Loucy (cell line): ENCODE measurements around the gene STK11IP.

Experiments
- H2AFZ ChIP-seq: fragments of 200-600 bp; sonication (generic); 2 replicates; pipeline ENCODE4 v1.6.0; 2016; ENCODE audit warnings: antibody characterized with exemption, mild to moderate bottlenecking, low read length, moderate library complexity
- H3F3A ChIP-seq: fragments of 200-600 bp; 2 replicates; pipeline ENCODE4 v1.6.0; 2016; ENCODE audit warnings: antibody characterized with exemption, low read depth, mild to moderate bottlenecking
- H3K27me3 ChIP-seq: fragments of 200-600 bp; sonication (generic); 2 replicates; pipeline ENCODE4 v1.6.1; 2014; ENCODE audit warnings: low read length, mild to moderate bottlenecking; ENCODE audit not compliant: insufficient read depth, poor library complexity, severe bottlenecking
- H3K36me3 ChIP-seq: fragments of 200-600 bp; sonication (generic); 2 replicates; pipeline ENCODE4 v1.6.1; 2016; ENCODE audit warnings: low read length; ENCODE audit not compliant: insufficient read depth
- H3K4me1 ChIP-seq: fragments of 200-600 bp; sonication (generic); 2 replicates; pipeline ENCODE4 v1.5.1; 2014; ENCODE audit warnings: low read length, mild to moderate bottlenecking; ENCODE audit not compliant: insufficient read depth, poor library complexity, severe bottlenecking
- H3K4me2 ChIP-seq: fragments of 200-600 bp; sonication (generic); 2 replicates; pipeline ENCODE4 v1.6.0; 2014; ENCODE audit warnings: antibody characterized with exemption, low read length, low read depth, mild to moderate bottlenecking; ENCODE audit not compliant: poor library complexity, severe bottlenecking
- H3K4me3 ChIP-seq: fragments of 200-600 bp; sonication (generic); 2 replicates; pipeline ENCODE4 v1.5.1; 2014; ENCODE audit warnings: low read length, mild to moderate bottlenecking, mixed read lengths; ENCODE audit not compliant: poor library complexity, severe bottlenecking
- H3K79me2 ChIP-seq: fragments of 200-600 bp; sonication (generic); 2 replicates; pipeline ENCODE4 v1.6.1; 2014; ENCODE audit warnings: low read length; ENCODE audit not compliant: insufficient read depth
- H3K9ac ChIP-seq: fragments of 200-600 bp; sonication (generic); 2 replicates; pipeline ENCODE4 v1.6.0; 2014; ENCODE audit warnings: mild to moderate bottlenecking, low read depth, low read length, moderate library complexity; ENCODE audit not compliant: poor library complexity, severe bottlenecking
- H3K9me2 ChIP-seq: fragments of 200-600 bp; sonication (generic); replicated peaks from 2 replicates; pipeline ENCODE4 v1.6.1; 2016; ENCODE audit warnings: low read depth, low read length, mixed read lengths
- H3K9me3 ChIP-seq: fragments of 200-600 bp; sonication (generic); 2 replicates; pipeline ENCODE4 v1.6.1; 2014; ENCODE audit warnings: mild to moderate bottlenecking, antibody characterized with exemption, low read length, low read depth; ENCODE audit not compliant: insufficient read depth
- H4K20me1 ChIP-seq: fragments of 200-600 bp; sonication (generic); 2 replicates; pipeline ENCODE4 v1.6.0; 2014; ENCODE audit warnings: antibody characterized with exemption, low read length, mild to moderate bottlenecking; ENCODE audit not compliant: insufficient read depth, poor library complexity, severe bottlenecking
- EZH2phosphoT487 ChIP-seq: fragments of 200-600 bp; IDR thresholded peaks from 2 replicates; pipeline ENCODE4 v1.6.1; 2018; ENCODE audit warnings: antibody characterized with exemption, mild to moderate bottlenecking, moderate library complexity, borderline replicate concordance
- TF ChIP-seq, protein P1 (sequence below): fragments of 200-600 bp; sonication (generic); conservative IDR thresholded peaks from 2 replicates; pipeline ENCODE4 v1.5.1; 2014; ENCODE audit warnings: mild to moderate bottlenecking, antibody characterized with exemption, low read length

Gene STK11IP

DNA sequence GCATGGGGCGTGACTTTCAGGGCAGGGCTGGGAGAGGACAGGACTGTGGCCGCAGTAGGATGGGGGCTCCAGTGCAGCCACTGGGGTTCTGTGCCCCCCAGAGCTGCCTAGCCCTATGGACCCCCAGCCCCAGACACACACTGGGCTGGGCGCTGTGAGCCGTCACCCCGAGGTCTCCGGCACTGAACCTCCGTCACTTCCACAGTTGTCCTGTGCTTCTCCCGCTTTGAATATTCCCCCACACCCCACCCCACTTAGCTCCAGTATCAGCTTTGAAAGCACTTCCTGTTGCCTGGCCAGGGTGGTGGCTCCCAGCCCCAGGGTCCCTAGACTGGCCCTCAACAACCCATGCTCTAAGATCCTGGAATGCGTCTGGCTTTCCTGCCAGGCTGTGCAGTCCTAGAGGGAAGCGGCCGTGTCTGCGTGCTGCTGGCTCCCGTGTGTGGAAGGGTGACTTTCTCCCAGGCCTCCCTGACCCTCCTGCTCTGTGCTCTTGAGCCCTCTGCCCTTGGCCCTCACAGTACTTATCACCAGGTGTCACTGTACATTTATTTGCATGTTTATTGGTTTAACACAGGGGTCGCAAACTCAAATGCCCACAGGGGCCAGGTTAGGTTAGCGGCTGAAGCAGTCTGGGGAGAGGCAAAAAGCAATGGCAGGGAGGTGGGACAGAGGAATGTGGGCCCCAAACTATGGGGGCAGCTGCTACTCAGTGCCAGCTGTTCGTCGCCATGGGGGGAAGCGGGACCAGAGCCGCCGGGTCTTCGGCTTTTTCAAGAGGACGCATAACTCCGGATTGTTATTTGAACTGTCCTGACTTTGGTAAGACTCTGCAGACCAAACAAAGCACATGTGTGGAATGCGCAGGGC, 36.2 kb upstream of the STK11IP start:
- no peak overlapping the region for H3K4me2 ChIP-seq
- peaks cover 3% of the 10 kb centered on the region for H3K4me1 ChIP-seq
- H3K4me3 ChIP-seq = no peak overlapping the region
- H3K27me3 ChIP-seq = no peaks in the 10 kb centered on the region
- H3K9me3 ChIP-seq = no peaks in the 10 kb centered on the region
- H3F3A ChIP-seq = no peaks in the 10 kb centered on the region
- no peaks in the 10 kb centered on the region for H4K20me1 ChIP-seq
- no peak for TF ChIP-seq EZH2phosphoT487
- TF ChIP-seq, protein P1, sequence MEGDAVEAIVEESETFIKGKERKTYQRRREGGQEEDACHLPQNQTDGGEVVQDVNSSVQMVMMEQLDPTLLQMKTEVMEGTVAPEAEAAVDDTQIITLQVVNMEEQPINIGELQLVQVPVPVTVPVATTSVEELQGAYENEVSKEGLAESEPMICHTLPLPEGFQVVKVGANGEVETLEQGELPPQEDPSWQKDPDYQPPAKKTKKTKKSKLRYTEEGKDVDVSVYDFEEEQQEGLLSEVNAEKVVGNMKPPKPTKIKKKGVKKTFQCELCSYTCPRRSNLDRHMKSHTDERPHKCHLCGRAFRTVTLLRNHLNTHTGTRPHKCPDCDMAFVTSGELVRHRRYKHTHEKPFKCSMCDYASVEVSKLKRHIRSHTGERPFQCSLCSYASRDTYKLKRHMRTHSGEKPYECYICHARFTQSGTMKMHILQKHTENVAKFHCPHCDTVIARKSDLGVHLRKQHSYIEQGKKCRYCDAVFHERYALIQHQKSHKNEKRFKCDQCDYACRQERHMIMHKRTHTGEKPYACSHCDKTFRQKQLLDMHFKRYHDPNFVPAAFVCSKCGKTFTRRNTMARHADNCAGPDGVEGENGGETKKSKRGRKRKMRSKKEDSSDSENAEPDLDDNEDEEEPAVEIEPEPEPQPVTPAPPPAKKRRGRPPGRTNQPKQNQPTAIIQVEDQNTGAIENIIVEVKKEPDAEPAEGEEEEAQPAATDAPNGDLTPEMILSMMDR = no peak
- no peaks in the 10 kb centered on the region for H3K79me2 ChIP-seq
- no peak overlapping the region for H3K9ac ChIP-seq
- no peaks in the 10 kb centered on the region for H3K36me3 ChIP-seq
- H3K9me2 ChIP-seq = no peaks in the 10 kb centered on the region
- H2AFZ ChIP-seq = no peak overlapping the region

DNA sequence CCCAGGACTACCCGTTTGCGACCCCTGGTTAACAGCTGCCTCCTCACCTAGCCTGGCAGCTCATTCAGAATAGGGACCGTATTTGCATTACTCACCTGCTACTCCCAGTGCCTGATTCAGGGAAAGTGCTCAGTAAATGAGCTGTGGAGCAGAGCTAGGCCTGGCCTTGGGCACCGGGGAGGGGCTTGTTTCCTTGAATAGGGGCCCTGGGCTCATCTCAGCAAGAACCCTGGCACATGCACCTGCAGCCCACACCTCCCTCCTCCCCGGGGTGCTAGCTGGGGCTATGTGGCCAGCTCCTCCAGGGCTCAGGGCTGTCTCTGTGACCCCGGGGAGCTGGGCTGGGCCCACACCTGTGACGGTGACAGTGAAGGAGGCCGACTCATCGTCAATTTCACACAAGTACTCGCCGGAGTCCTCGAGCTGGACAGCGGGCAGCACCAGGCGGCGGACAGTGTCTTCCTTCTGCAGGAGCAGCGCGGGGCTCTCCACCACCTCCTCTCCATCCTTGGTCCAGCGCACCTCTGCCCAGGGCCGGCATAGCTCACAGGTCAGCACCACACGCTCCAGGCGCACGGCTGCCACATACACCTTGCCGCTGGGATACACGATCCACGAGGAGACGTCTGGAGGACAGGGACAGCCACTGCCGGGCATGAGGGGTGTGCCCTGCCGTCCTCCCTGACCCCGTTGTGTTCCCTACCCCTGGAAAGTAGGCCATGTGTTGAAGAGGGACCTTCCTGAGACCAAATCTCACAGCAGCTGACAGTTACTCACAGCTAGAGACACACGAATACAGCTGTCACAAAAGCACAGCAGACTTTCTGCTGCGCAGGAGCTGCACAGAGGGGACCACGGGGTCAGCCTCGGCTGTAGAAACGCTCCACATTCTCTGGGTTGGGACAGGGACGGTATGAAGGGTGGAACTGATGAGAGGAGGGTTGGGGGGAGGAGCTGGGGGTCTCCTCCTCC, 35.3 kb upstream of the STK11IP start:
- Histone ChIP-seq H4K20me1 (no peaks in the 10 kb centered on the region), H3K36me3 (no peaks in the 10 kb centered on the region), H3K9me3 (no peaks in the 10 kb centered on the region), H3K79me2 (no peaks in the 10 kb centered on the region), H3K27me3 (no peaks in the 10 kb centered on the region), H3K4me1 (peaks cover 3% of the 10 kb centered on the region), H3K9ac (no peak overlapping the region), H3K9me2 (no peaks in the 10 kb centered on the region), H3K4me2 (no peak overlapping the region), H3K4me3 (no peak overlapping the region), H3F3A (no peaks in the 10 kb centered on the region), H2AFZ (no peak overlapping the region)
- no peak for TF ChIP-seq EZH2phosphoT487
- TF ChIP-seq, protein P1 = no peak

DNA sequence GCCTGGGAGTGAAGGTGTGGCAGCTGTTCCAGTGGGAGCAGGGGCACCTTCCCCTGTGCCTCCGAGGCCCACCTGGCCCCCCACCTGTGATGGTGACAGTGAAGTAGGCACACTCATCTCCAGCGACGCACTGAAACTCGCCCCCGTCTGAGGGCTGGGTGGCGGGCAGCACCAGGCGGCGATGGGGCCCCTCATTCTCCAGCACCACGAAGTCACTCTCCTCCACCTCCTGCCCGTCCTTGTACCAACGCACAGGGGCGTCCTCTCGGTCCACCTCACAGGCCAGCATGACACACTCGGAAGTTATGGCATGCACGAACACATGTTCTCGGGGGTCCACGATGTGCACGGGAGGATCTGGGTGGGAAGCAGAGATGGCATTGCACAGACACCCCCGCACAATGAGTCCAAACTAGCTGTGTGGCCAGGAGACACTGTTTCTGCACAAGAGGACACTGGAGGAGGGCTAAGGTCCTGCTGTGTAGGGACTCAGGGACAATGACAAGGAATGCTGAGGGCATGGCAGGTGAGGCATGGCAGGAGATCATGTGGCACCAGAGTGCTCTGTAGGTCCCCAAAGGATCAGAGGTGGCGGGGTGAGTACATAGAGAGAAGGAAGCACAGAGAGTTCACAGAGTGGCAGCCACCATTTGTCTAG, 34.3 kb upstream of the STK11IP start:
- no peaks in the 10 kb centered on the region for H3K9me3 ChIP-seq
- H3K36me3 ChIP-seq = no peaks in the 10 kb centered on the region
- TF ChIP-seq, protein P1 = no peak
- H3K9me2 ChIP-seq = no peaks in the 10 kb centered on the region
- H3F3A ChIP-seq = no peaks in the 10 kb centered on the region
- no peaks in the 10 kb centered on the region for H3K79me2 ChIP-seq
- no peak overlapping the region for H3K4me2 ChIP-seq
- H2AFZ ChIP-seq = no peak overlapping the region
- no peak overlapping the region for H3K4me3 ChIP-seq
- no peaks in the 10 kb centered on the region for H3K27me3 ChIP-seq
- H4K20me1 ChIP-seq = no peaks in the 10 kb centered on the region
- H3K4me1 ChIP-seq = peaks cover 3% of the 10 kb centered on the region
- H3K9ac ChIP-seq = no peak overlapping the region
